ENCODE measurements around the gene RAB25.
"Not testable (repeated sequence)": the region's sequence is repeated elsewhere in the genome, so short reads cannot be mapped to it uniquely, and the experiment has no call there.

The RAB25 gene

GRCh38 chr1:156108057-156108456 is 47.1 kb downstream of the RAB25 start:
- peaks cover 2 to 9% of the 10 kb centered on the region in 2 donors for H3K36me3 Mint-ChIP-seq
- H3K27ac Mint-ChIP-seq = peak overlapping the region; percentile 98
- H3K4me3 Mint-ChIP-seq = peak overlapping the region; percentile 62 to 80

DNA sequence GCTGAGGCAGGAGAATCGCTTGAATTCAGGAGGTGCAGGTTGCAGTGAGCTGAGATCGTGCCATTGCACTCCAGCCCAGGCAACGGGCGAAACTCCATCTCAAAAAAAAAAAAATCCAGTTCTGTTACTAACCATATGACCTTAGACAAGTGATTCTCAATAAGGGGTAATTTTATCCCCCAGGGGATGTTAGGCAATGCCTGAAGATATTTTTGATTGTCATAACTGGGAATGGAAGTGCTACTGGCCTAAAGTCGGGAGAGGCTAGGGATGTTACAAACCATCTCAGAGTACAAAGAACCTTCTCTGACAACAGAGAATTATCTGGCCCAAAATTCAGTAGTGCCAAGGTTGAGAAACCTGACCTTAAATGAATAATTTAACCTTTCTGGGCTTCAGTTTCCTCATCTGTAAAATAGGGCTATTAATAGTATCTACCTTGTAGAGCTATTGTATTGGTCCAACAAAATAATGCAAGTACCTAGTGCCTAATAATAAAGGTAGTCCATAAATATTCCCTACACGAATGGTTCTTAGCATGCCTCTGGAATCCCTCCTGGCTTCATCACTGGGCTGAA is 47.8 kb downstream of the RAB25 start:
- Mint-ChIP-seq H3K4me3 (peak overlapping the region; percentile 53 to 62), H3K27ac (peak overlapping the region; percentile 98), H3K4me1 (peaks cover 57 to 88% of the 10 kb centered on the region in 2 donors), H3K27me3 (no peaks in the 10 kb centered on the region), H3K9me3 (no peaks in the 10 kb centered on the region), H3K36me3 (peaks cover 2 to 9% of the 10 kb centered on the region in 2 donors)
- DNase-seq (no peak), ATAC-seq (replicated peaks) (no peak)

More at GRCh38 chr1:156108057-156108456, 47.1 kb downstream of the RAB25 start:
- no peak for ATAC-seq (replicated peaks)
- H3K27me3 Mint-ChIP-seq = no peaks in the 10 kb centered on the region
- DNase-seq = no peak
- H3K9me3 Mint-ChIP-seq = no peaks in the 10 kb centered on the region
- peaks cover 60 to 88% of the 10 kb centered on the region in 2 donors for H3K4me1 Mint-ChIP-seq

GRCh38 chr1:156110252-156110651 is 49.3 kb downstream of the RAB25 start:
- Mint-ChIP-seq H3K27ac (peak overlapping the region; percentile 14), H3K9me3 (no peaks in the 10 kb centered on the region), H3K27me3 (peaks cover 0 to 4% of the 10 kb centered on the region in 2 donors), H3K36me3 (peaks cover 2 to 9% of the 10 kb centered on the region in 2 donors), H3K4me3 (no peak overlapping the region), H3K4me1 (peaks cover 55 to 88% of the 10 kb centered on the region in 2 donors)
- ATAC-seq (replicated peaks) (no peak), DNase-seq (no peak)

GRCh38 chr1:156111355-156111962 is 50.5 kb downstream of the RAB25 start:
- H3K4me1 Mint-ChIP-seq = peaks cover 56 to 88% of the 10 kb centered on the region in 2 donors
- DNase-seq = no peak
- no peak overlapping the region for H3K4me3 Mint-ChIP-seq
- no peak for ATAC-seq (replicated peaks)
- peaks cover 0 to 10% of the 10 kb centered on the region in 2 donors for H3K27me3 Mint-ChIP-seq
- H3K9me3 Mint-ChIP-seq = no peaks in the 10 kb centered on the region
- H3K27ac Mint-ChIP-seq = peak overlapping the region; percentile 51
- H3K36me3 Mint-ChIP-seq = peaks cover 2 to 13% of the 10 kb centered on the region in 2 donors

GRCh38 chr1:156112276-156113137 is 51.5 kb downstream of the RAB25 start:
- H3K9me3 Mint-ChIP-seq = no peaks in the 10 kb centered on the region
- no peak overlapping the region for H3K4me3 Mint-ChIP-seq
- ATAC-seq (replicated peaks) (no peak), DNase-seq (no peak)
- H3K27me3 Mint-ChIP-seq = peaks cover 0 to 12% of the 10 kb centered on the region in 2 donors
- peaks cover 2 to 15% of the 10 kb centered on the region in 2 donors for H3K36me3 Mint-ChIP-seq
- H3K27ac Mint-ChIP-seq = no peak overlapping the region
- peaks cover 50 to 81% of the 10 kb centered on the region in 2 donors for H3K4me1 Mint-ChIP-seq

DNA sequence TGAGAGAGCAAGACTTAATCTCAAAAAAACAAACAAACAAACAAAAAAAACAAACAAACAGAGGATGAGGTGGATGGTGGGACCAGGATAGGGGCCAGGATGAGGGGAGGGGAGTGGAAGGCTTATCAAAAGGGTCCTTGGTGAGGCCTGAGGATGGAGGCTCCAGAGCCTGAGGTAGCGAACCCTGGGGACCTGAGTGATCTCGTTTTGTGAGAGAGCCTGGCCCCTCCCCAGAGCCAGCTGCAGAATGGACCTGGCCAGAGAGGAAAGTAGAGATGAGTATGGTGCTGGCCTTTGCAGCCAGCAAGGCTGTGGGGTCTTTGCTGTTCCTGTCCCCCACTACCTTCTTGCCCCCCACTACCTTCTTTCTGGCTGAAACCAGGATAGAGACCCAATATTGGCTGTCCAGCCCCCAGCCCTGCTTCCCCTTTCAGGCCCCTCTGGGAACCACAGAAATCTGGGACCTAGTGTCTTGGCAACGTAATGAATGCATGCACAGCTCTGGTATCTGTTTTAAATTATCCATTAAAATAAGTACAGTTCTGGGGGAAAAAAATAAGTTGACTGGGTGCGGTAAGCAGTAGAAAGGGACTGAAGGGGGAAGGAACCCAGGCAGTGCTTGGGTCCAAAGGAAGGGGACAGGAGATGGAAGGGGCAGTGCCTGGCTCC is 52.5 kb downstream of the RAB25 start:
- H3K27ac Mint-ChIP-seq = peak overlapping the region; percentile 91

DNA sequence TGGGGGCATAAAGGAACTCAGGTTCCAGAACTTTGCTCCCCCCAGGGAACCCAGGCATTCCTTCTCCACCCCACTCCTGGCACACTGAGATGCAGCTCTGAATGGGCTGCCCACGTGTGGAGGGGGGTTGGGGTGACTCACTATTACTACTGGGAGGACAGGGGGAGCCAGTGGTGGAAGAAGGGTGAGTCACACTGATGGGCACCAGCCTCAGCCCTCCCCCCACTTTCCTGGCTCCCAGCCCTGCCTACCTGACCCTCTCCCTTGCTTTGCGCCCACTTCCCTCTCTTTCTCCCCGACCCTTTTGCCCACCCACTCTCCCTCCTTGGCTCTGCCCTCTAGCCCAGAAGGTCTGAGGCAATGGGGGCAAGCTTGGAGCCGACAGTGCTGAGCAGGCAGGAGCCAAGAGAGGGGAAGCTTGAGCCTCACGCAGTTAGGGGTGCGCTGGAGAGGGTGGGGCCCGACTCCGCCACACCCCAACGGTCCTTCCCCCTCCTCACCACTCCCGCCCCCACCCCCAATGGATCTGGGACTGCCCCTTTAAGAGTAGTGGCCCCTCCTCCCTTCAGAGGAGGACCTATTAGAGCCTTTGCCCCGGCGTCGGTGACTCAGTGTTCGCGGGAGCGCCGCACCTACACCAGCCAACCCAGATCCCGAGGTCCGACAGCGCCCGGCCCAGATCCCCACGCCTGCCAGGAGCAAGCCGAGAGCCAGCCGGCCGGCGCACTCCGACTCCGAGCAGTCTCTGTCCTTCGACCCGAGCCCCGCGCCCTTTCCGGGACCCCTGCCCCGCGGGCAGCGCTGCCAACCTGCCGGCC is 53.4 kb downstream of the RAB25 start, which contains the start of gene LMNA:
LMNA (plus strand) TSS at position 611 of the 818 bp plus-strand sequence. CDS start 208 bp downstream, outside the sequence.
- H3K4me1 Mint-ChIP-seq = peaks cover 41 to 74% of the 10 kb centered on the region in 2 donors
- H3K4me3 Mint-ChIP-seq = peak within 1 kb of the TSS; percentile 88 to 92
- H3K9me3 Mint-ChIP-seq = no peaks in the 10 kb centered on the region
- H3K27ac Mint-ChIP-seq = peak within 1 kb of the TSS; percentile 91
- H3K36me3 Mint-ChIP-seq = peaks cover 7 to 21% of the 10 kb centered on the region in 2 donors
- peak; percentile 88 to 90 for ATAC-seq (replicated peaks)
- H3K27me3 Mint-ChIP-seq = peaks cover 0 to 12% of the 10 kb centered on the region in 2 donors
- DNase-seq = peak; percentile 52

More for the DNA sequence above, 52.5 kb downstream of the RAB25 start:
- no peak for DNase-seq
- Mint-ChIP-seq H3K9me3 (no peaks in the 10 kb centered on the region), H3K36me3 (peaks cover 5 to 18% of the 10 kb centered on the region in 2 donors), H3K27me3 (peaks cover 0 to 12% of the 10 kb centered on the region in 2 donors), H3K4me1 (peaks cover 47 to 77% of the 10 kb centered on the region in 2 donors), H3K4me3 (peak overlapping the region in 1 of 2 donors; percentile 92)
- ATAC-seq (replicated peaks) = no peak

GRCh38 chr1:156114919-156115513 is 54.1 kb downstream of the RAB25 start:
- ATAC-seq (replicated peaks) = peak; percentile 22 to 26
- Mint-ChIP-seq H3K4me1 (peaks cover 43 to 74% of the 10 kb centered on the region in 2 donors), H3K27ac (peak overlapping the region; percentile 91), H3K36me3 (peaks cover 10 to 23% of the 10 kb centered on the region in 2 donors), H3K4me3 (peak overlapping the region; percentile 88 to 92), H3K9me3 (no peaks in the 10 kb centered on the region), H3K27me3 (peaks cover 0 to 12% of the 10 kb centered on the region in 2 donors)
- no peak for DNase-seq

GRCh38 chr1:156115514-156116374 is 54.8 kb downstream of the RAB25 start:
- Mint-ChIP-seq H3K27ac (peak overlapping the region; percentile 91), H3K4me3 (peak overlapping the region; percentile 88 to 92), H3K4me1 (peaks cover 48 to 78% of the 10 kb centered on the region in 2 donors), H3K9me3 (no peaks in the 10 kb centered on the region), H3K27me3 (peaks cover 0 to 12% of the 10 kb centered on the region in 2 donors), H3K36me3 (peaks cover 16 to 30% of the 10 kb centered on the region in 2 donors)
- ATAC-seq (replicated peaks) (no peak), DNase-seq (no peak)

DNA sequence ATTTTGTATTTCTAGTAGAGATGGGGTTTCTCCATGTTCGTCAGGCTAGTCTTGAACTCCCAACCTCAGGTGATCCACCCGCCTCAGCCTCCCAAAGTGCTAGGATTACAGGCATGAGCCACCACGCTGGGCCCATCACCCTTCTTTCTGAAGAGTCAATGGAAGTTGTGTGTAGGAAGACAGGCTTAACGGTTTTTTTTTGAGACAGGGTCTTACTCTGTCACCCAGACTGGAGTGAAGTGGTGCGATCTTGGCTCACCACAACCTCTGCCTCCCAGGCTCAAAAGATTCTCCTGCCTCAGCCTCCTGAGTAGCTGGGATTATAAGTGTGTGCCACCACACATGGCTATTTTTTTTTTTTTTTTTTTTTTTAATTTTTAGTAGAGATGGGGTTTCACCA is 55.8 kb downstream of the RAB25 start:
- H3K36me3 Mint-ChIP-seq = peaks cover 16 to 25% of the 10 kb centered on the region in 2 donors
- H3K9me3 Mint-ChIP-seq; ATAC-seq (replicated peaks); DNase-seq: not testable (repeated sequence)
- H3K27me3 Mint-ChIP-seq = peaks cover 0 to 12% of the 10 kb centered on the region in 2 donors
- peaks cover 47 to 73% of the 10 kb centered on the region in 2 donors for H3K4me1 Mint-ChIP-seq
- H3K27ac Mint-ChIP-seq = peak overlapping the region; percentile 25
- peak overlapping the region; percentile 88 to 92 for H3K4me3 Mint-ChIP-seq

DNA sequence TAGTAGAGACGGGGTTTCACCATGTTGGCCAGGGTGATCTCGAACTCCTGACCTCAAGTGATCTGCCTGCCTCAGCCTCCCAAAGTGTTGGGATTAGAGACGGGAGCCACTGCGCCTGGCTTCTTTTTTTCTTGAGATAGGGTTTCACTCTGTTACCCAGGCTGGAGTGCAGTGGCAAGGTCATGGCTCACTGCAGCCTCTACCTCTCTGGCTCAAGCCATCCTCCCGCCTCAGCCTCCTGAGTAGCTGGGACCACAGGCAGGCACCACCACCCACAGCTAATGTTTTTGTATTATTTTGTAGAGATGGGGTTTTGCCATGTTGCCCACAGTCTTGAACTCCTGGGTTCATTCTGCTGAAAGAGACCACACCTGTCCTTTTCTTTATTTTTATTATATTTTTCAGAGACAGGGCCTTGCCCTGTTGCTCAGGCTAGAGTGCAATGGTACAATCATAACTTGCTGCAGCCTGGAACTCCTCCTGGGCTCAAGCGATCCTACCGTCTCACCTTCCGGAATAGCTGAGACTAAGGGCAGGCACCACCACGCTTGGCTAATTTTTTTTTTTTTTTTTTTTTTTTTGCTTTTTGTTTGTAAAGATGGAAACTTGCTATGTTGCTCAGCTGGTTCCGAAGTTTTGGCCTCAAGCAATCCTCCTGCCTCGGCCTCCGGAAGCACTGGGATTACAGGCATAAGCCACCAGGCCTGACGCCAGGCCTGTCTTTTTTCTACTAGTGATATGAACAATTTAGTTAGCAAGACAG is 56.6 kb downstream of the RAB25 start:
- no peaks in the 10 kb centered on the region for H3K9me3 Mint-ChIP-seq
- H3K4me1 Mint-ChIP-seq = peaks cover 49 to 69% of the 10 kb centered on the region in 2 donors
- peaks cover 16 to 28% of the 10 kb centered on the region in 2 donors for H3K36me3 Mint-ChIP-seq
- DNase-seq = no peak
- H3K4me3 Mint-ChIP-seq = peak overlapping the region in 1 of 2 donors; percentile 32
- peaks cover 0 to 15% of the 10 kb centered on the region in 2 donors for H3K27me3 Mint-ChIP-seq
- H3K27ac Mint-ChIP-seq = no peak overlapping the region
- ATAC-seq (replicated peaks) = no peak

Data from stimulated activated naive B cell treated with anti-CD40 and anti-IgM and Interleukin-4, amounts not matched to agents 10 μg/mL and 1 μg/mL and 100 μg/mL, for 72 hours (primary cell).